HG03280 (cell line): ENCODE measurements around the gene GALNT5.
A peak's percentile ranks its signal among the peaks of the same experiment; 100 is the strongest.
"Not testable (repeated sequence)": the region's sequence is repeated elsewhere in the genome, so short reads cannot be mapped to it uniquely, and the experiment has no call there.

Source experiments
- ATAC-seq: cut with Tn5 transposase; IDR thresholded peaks from one replicate; pipeline ENCODE4 v1.9.1; 2021; ENCODE audit warnings: mild to moderate bottlenecking, moderate library complexity; ENCODE audit not compliant: unreplicated experiment

Gene GALNT5

GRCh38 chr2:157246765-157247407 lies 10.6 kb upstream of the GALNT5 start:
- ATAC-seq = no peak

- no peak for ATAC-seq
Measured at GRCh38 chr2:157250836-157251235, 6.7 kb upstream of the GALNT5 start.

GRCh38 chr2:157251932-157252331 lies 5.6 kb upstream of the GALNT5 start:
- ATAC-seq = no peak

GRCh38 chr2:157252529-157252928 lies 5.0 kb upstream of the GALNT5 start:
- ATAC-seq = no peak

- ATAC-seq = no peak
Measured at GRCh38 chr2:157254041-157254440, 3.5 kb upstream of the GALNT5 start.

GRCh38 chr2:157255746-157256145 lies 1.8 kb upstream of the GALNT5 start:
- no peak for ATAC-seq

- peak; percentile 98 for ATAC-seq
Measured at GRCh38 chr2:157256626-157257025, 879 bp upstream of the GALNT5 start.

GRCh38 chr2:157258520-157259326 lies 1.2 kb downstream of the GALNT5 start:
- no peak for ATAC-seq

- no peak for ATAC-seq
Measured at GRCh38 chr2:157259386-157259785, 1.9 kb downstream of the GALNT5 start.

- no peak for ATAC-seq
Measured at GRCh38 chr2:157259960-157260359, 2.5 kb downstream of the GALNT5 start.

GRCh38 chr2:157260533-157261198 lies 3.2 kb downstream of the GALNT5 start:
- ATAC-seq = no peak

GRCh38 chr2:157261199-157261782 lies 3.8 kb downstream of the GALNT5 start:
- ATAC-seq = no peak

- no peak for ATAC-seq
Measured at GRCh38 chr2:157262248-157262647, 4.7 kb downstream of the GALNT5 start.

GRCh38 chr2:157264099-157264498 lies 6.6 kb downstream of the GALNT5 start:
- ATAC-seq = no peak

GRCh38 chr2:157265825-157266224 lies 8.3 kb downstream of the GALNT5 start:
- ATAC-seq = no peak

GRCh38 chr2:157267476-157267875 lies 10.0 kb downstream of the GALNT5 start:
- no peak for ATAC-seq

- ATAC-seq = no peak
Measured at GRCh38 chr2:157269060-157269459, 11.6 kb downstream of the GALNT5 start.

- no peak for ATAC-seq
Measured at GRCh38 chr2:157269922-157270321, 12.4 kb downstream of the GALNT5 start.

GRCh38 chr2:157271590-157272203 lies 14.2 kb downstream of the GALNT5 start:
- peak; percentile 44 for ATAC-seq

- ATAC-seq = not testable (repeated sequence)
Measured at GRCh38 chr2:157279311-157279710, 21.8 kb downstream of the GALNT5 start.

GRCh38 chr2:157281316-157281715 lies 23.8 kb downstream of the GALNT5 start:
- no peak for ATAC-seq
